Suppressor macrophage treated with lipopolysaccharide for 1 hour (primary cell): ENCODE results near the gene WDR7.

Source experiments
- DNase-seq, 3 donors: peaks; one replicate each; pipeline ENCODE4 v3.0.0-alpha.2; 2020 to 2022

The WDR7 gene

GRCh38 chr18:56812674-56813073 is 161.5 kb downstream of the WDR7 start:
- DNase-seq, result no peak

GRCh38 chr18:56815926-56816325 is 164.8 kb downstream of the WDR7 start:
- peak in 1 of 3 donors; percentile 5 for DNase-seq

GRCh38 chr18:56823986-56824565 is 172.9 kb downstream of the WDR7 start:
- DNase-seq, result peak in 2 of 3 donors; percentile 20 to 32

- DNase-seq, result peak; percentile 21 to 57 (median 47)
Measured at GRCh38 chr18:56825321-56825720, 174.2 kb downstream of the WDR7 start.

GRCh38 chr18:56825878-56826277 is 174.7 kb downstream of the WDR7 start:
- peak in 2 of 3 donors; percentile 9 to 20 for DNase-seq

GRCh38 chr18:56831988-56832387 is 180.8 kb downstream of the WDR7 start:
- DNase-seq, result no peak

GRCh38 chr18:56835331-56835730 is 184.2 kb downstream of the WDR7 start:
- no peak for DNase-seq

GRCh38 chr18:56836173-56836572 is 185.0 kb downstream of the WDR7 start:
- no peak for DNase-seq

GRCh38 chr18:56841836-56842235 is 190.7 kb downstream of the WDR7 start:
- DNase-seq, result no peak

- DNase-seq, result no peak
Measured at GRCh38 chr18:56843241-56843640, 192.1 kb downstream of the WDR7 start.

- DNase-seq, result no peak
Measured at GRCh38 chr18:56844556-56844955, 193.4 kb downstream of the WDR7 start.

- DNase-seq, result peak; percentile 34 to 64 (median 64)
Measured at GRCh38 chr18:56851774-56852173, 200.6 kb downstream of the WDR7 start.

GRCh38 chr18:56853961-56854360 is 202.8 kb downstream of the WDR7 start:
- no peak for DNase-seq

- no peak for DNase-seq
Measured at GRCh38 chr18:56861244-56861643, 210.1 kb downstream of the WDR7 start.

GRCh38 chr18:56869189-56869777 is 218.1 kb downstream of the WDR7 start:
- DNase-seq, result peak; percentile 62 to 83 (median 80)

GRCh38 chr18:56870982-56871381 is 219.8 kb downstream of the WDR7 start:
- no peak for DNase-seq

GRCh38 chr18:56872140-56872539 is 221.0 kb downstream of the WDR7 start:
- DNase-seq, result no peak

GRCh38 chr18:56873441-56874140 is 222.4 kb downstream of the WDR7 start:
- peak in 1 of 3 donors; percentile 2 for DNase-seq

- no peak for DNase-seq
Measured at GRCh38 chr18:56878711-56879110, 227.6 kb downstream of the WDR7 start.

- DNase-seq, result no peak
Measured at GRCh38 chr18:56884511-56884910, 233.4 kb downstream of the WDR7 start.

- no peak for DNase-seq
Measured at GRCh38 chr18:56888978-56889377, 237.8 kb downstream of the WDR7 start.

GRCh38 chr18:56889621-56890020 is 238.5 kb downstream of the WDR7 start:
- DNase-seq, result no peak

GRCh38 chr18:56890632-56891031 is 239.5 kb downstream of the WDR7 start:
- DNase-seq, result no peak

- no peak for DNase-seq
Measured at GRCh38 chr18:56891116-56891515, 240.0 kb downstream of the WDR7 start.
